HepG2 (cell line): ENCODE measurements around the gene SERPINA9. TPM values are rescaled to one million over a fixed set of nuclear protein-coding genes. Genes with fewer than 3 reads are reported as not detected.
A peak's percentile ranks its signal among the peaks of the same experiment; 100 is the strongest.

Source experiments
- ATAC-seq: fragments of 200-7000 bp; cut with Tn5 transposase; 3 replicates; pipeline ENCODE4 v1.9.1; 2020; ENCODE audit warnings: mild to moderate bottlenecking, moderate library complexity
- BruUV-seq: library from RNA; stranded (reverse); fragments of 400-500 nt; replicated peaks from 2 replicates; lab custom pipeline; 2021; lab: Mats Ljungman, UMichigan
- CTCF ChIA-PET: fragments of 300-600 bp; formaldehyde crosslinking; extraction: SDS; loops from one replicate; lab custom pipeline; 2021; ENCODE audit warnings: low total read pairs, inconsistent platforms, low intra/inter-chr PET ratio; lab: Yijun Ruan, JAX
- POLR2A ChIA-PET: fragments of 350-600 bp; sonication (Branson Sonifier 250); formaldehyde crosslinking; loops from one replicate; lab custom pipeline; 2020; ENCODE audit warnings: antibody characterized with exemption, inconsistent platforms; lab: Yijun Ruan, JAX
- DNase-seq: peaks from one replicate; pipeline ENCODE4 v3.0.0-alpha.2; 2015; ENCODE audit warnings: low spot score
- FAIRE-seq: peaks from 3 replicates; lab custom pipeline; 2011; peaks lifted over from hg19 to GRCh38; lab: Jason Lieb, UNC
- H2AFZ ChIP-seq: one replicate; pipeline ENCODE4 v1.6.1; 2011; ENCODE audit warnings: low read length, inconsistent platforms
- H3K27ac ChIP-seq: fragments of 300-600 bp; 3 replicates; pipeline ENCODE4 v1.8.0; 2011; ENCODE audit warnings: mixed run types, mild to moderate bottlenecking, mixed read lengths, low read length, inconsistent platforms; ENCODE audit not compliant: insufficient read depth; ENCODE audit errors: extremely low read length
- H3K27me3 ChIP-seq, 2 experiments: fragments of 200-600 bp in 1 of 2; 2 replicates in 1 of 2; 3 replicates in 1 of 2; pipeline versions ENCODE4 v1.6.0 to v1.8.0; 2011; ENCODE audit warnings: low read length in 2 of 2, mild to moderate bottlenecking in 2 of 2, moderate library complexity in 2 of 2, inconsistent platforms in 1 of 2; ENCODE audit not compliant: insufficient read depth in 2 of 2, control insufficient read depth in 1 of 2
- H3K36me3 ChIP-seq, 2 experiments: fragments of 200-600 bp in 1 of 2; replicated peaks in 1 of 2; 2 replicates in 1 of 2; 3 replicates in 1 of 2; pipeline versions ENCODE4 v1.5.1 to v1.8.0; 2011; ENCODE audit warnings: low read length in 2 of 2, inconsistent platforms in 1 of 2; ENCODE audit not compliant: insufficient read depth in 2 of 2, control insufficient read depth in 1 of 2
- H3K4me1 ChIP-seq: 2 replicates; pipeline ENCODE4 v1.5.1; 2012; ENCODE audit warnings: low read length, inconsistent platforms; ENCODE audit not compliant: insufficient read depth
- H3K4me2 ChIP-seq: 2 replicates; pipeline ENCODE4 v1.6.0; 2011; ENCODE audit warnings: low read depth, low read length, inconsistent platforms
- H3K4me3 ChIP-seq, 3 experiments: fragments of 200-600 bp in 1 of 3; sonication (generic), shearing (Covaris generic) in 1 of 3; replicated peaks in 1 of 3; 2 replicates each; pipeline ENCODE4 v1.5.1; 2011 to 2016; ENCODE audit warnings: low read length in 3 of 3, inconsistent platforms in 2 of 3, low read depth in 2 of 3, mild to moderate bottlenecking in 2 of 3, control low read depth in 1 of 3, mixed read lengths in 1 of 3; ENCODE audit not compliant: insufficient read depth in 1 of 3
- H3K79me2 ChIP-seq: one replicate; pipeline ENCODE4 v1.6.1; 2011; ENCODE audit warnings: low read length, inconsistent platforms; ENCODE audit not compliant: insufficient read depth
- H3K9ac ChIP-seq: 2 replicates; pipeline ENCODE4 v1.6.0; 2011; ENCODE audit warnings: mild to moderate bottlenecking, low read depth, low read length, inconsistent platforms; ENCODE audit not compliant: insufficient read depth
- H3K9me3 ChIP-seq: 2 replicates; pipeline ENCODE4 v1.5.1; 2012; ENCODE audit warnings: mild to moderate bottlenecking, low read length
- H4K20me1 ChIP-seq: 2 replicates; pipeline ENCODE4 v1.6.0; 2011; ENCODE audit warnings: inconsistent platforms, mild to moderate bottlenecking, low read length, moderate library complexity; ENCODE audit not compliant: insufficient read depth
- KDM2A ChIP-seq: sonication (generic); formaldehyde crosslinking; IDR thresholded peaks from 2 replicates; pipeline ENCODE4 v1.4.0; 2020; ENCODE audit warnings: low read depth, missing genetic modification reagents, borderline replicate concordance
- ZNF687 ChIP-seq: sonication (generic); formaldehyde crosslinking; IDR thresholded peaks from 2 replicates; pipeline ENCODE4 v1.5.1; 2020; ENCODE audit warnings: mild to moderate bottlenecking, missing genetic modification reagents, moderate library complexity
- WGBS: methylation state at CpG from one replicate; pipeline ENCODE4 v1.1.6; 2017; ENCODE audit warnings: low lambda C conversion rate; 5-methylcytosine and 5-hydroxymethylcytosine counted together
- in situ Hi-C: cut with HindIII; loops from 2 replicates; pipeline ENCODE4 v1.10.0; 2017; ENCODE audit warnings: low pct_unique_long_range_greater_than_20kb; ENCODE audit not compliant: extremely low pct_ligation_motif_present
- intact Hi-C: fragments of 100-400 bp; cut with micrococcal nuclease; formaldehyde crosslinking; loops from one replicate; pipeline ENCODE4 v1.10.0; 2022; ENCODE audit not compliant: unreplicated experiment
- polyA plus RNA-seq, 8 experiments: library from polyadenylated mRNA; depleted of rRNA in 3 of 8; stranded (reverse) in 7 of 8; unstranded in 1 of 8; fragments of >200 nt; fragmentation: Illumina TruSeq in 4 of 8; extraction: Trizol in 4 of 8; gene quantifications; 2 replicates each; pipeline versions ENCODE4 v1.2.1 to v1.2.3, GENCODE V29; 2011 to 2016; ENCODE audit warnings: low read depth in 4 of 8, missing spikeins in 1 of 8, mixed read lengths in 1 of 8; ENCODE audit not compliant: insufficient read depth in 1 of 8
- total RNA-seq, 5 experiments: library from RNA; depleted of rRNA; stranded (reverse); fragments of >200 nt; fragmentation: Illumina TruSeq; extraction: Trizol; gene quantifications; 2 replicates each; pipeline ENCODE4 v1.2.3, GENCODE V29; 2016; ENCODE audit warnings: low read depth in 1 of 5

Gene SERPINA9
- total and polyA plus RNA-seq, 2 of the 13 experiments (the other 11 are each of a cell fraction or from before 2014, with no cell fraction given): 0.21 TPM; not detected in 1

DNA sequence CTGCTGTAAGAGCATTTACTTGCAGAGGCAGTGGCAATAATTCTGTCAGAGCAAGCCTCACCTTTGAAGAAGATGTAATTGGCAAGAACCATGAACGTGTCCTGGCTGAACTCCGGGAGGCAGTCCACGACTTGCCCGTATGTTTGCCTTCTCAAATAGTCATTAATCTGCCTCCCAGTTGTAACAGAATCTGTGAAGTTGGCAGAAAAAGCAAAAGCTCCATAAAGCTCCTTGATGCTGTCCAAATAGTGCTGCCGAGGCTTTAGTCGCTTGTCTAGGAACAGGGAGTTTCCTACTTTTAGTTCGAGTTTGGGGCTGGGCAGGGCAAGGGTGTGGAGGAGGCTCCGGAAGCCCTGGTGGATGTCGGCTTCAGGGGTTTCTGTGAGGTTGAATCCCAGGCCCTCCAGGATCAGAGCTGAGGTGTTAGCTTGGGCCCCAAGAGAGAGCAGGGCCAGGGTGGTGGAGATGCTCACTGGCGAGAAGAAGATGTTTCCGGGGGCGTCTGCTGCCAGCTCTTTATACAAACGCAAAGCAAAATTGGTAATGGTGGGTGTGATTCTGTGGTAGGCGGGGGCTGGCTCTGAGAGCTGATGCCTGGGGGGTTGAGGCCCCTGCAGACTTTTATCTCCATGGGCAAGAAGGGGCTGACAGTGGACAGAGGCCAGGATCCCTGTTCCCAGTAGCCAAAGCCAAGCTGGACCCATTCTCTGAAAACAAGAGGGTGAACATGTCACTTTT is 27.8 kb downstream of the SERPINA9 start:
- peaks cover 82% of the 10 kb centered on the region for H3K4me1 ChIP-seq
- no TSS peak for BruUV-seq
- H3K9me3 ChIP-seq: no peaks in the 10 kb centered on the region
- peak overlapping the region; percentile 59 for H3K4me2 ChIP-seq
- 94% methylated on average over 14 of the region's 14 CpGs for WGBS
- intact Hi-C loops: no loop called here
- no peaks in the 10 kb centered on the region; a peak in 1 of 5 replicates for H3K27me3 ChIP-seq
- no peak overlapping the region for H3K9ac ChIP-seq
- in situ Hi-C loops: no loop called here
- FAIRE-seq (no peak), DNase-seq (no peak), ATAC-seq (no peak)
- H3K27ac ChIP-seq: no peak overlapping the region
- H4K20me1 ChIP-seq: no peaks in the 10 kb centered on the region
- H3K36me3 ChIP-seq: peaks cover 0 to 32% of the 10 kb centered on the region in 2 experiments
- POLR2A ChIA-PET: interaction anchor here (0.7 to 1.1 kb wide), 3 partner anchors 33 to 155 kb away, joined by 3 read pairs; partner anchors contain the start of gene SERPINA10
- H3K4me3 ChIP-seq: peak overlapping the region in 1 of 3 experiments; percentile 5; a peak in 2 of 6 replicates
- no peak overlapping the region for H2AFZ ChIP-seq
- CTCF ChIA-PET: no interaction called here
- TF ChIP-seq ZNF687 (CRISPR knock-in tag) (peak; percentile 45), KDM2A (no peak)
- peaks cover 52% of the 10 kb centered on the region for H3K79me2 ChIP-seq
